ENCODE data around the gene CFAP74.

DNA sequence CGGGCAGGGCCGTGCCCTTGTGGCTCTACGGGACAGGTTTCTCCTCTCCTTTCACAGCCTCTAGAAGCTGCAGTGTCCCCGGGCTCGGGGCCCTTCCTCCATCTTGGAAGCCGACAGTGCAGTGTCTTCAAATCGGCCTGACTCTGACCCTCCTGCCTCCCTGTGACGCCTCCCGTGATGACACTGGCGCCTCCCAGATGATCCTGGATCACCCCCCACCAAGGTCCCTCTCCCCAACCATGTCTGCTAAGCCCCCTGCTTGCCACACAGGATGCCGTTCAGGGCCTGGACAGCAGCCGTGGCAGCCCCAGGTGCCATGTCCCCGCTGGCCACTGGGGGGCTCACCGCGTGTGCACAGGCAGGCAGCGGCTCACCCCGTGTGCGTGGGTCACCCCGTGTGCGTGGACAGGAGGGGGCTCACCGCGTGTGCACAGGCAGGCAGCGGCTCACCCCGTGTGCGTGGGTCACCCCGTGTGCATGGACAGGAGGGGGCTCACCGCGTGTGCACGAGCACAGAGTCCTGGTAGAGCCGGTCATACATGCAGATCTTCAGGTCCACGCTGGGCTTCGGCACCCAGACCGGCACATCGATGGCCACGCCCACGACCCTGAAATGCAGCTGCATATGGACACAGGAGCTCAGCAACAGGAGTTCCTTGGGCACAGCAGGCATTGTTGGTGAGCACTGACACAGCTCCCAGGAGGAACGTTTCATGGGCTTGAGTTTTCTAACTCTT, 59.6 kb downstream of the CFAP74 start:
- TF ChIP-seq POLR2A (IDR thresholded peaks at IDR 0.05; ENCODE audit: low read length) (no peak), GATA1 (IDR thresholded peaks at IDR 0.05; ENCODE audit: low read depth, low read length) (no peak)

Data from erythroblast (primary cell).